HG03558 (cell line): ENCODE measurements around the gene RTKN2.

Source experiments
- ATAC-seq: cut with Tn5 transposase; IDR thresholded peaks from one replicate; pipeline ENCODE4 v1.9.1; 2021; ENCODE audit warnings: moderate number of reproducible peaks; ENCODE audit not compliant: unreplicated experiment; ENCODE audit errors: extremely low read depth

The RTKN2 gene

DNA sequence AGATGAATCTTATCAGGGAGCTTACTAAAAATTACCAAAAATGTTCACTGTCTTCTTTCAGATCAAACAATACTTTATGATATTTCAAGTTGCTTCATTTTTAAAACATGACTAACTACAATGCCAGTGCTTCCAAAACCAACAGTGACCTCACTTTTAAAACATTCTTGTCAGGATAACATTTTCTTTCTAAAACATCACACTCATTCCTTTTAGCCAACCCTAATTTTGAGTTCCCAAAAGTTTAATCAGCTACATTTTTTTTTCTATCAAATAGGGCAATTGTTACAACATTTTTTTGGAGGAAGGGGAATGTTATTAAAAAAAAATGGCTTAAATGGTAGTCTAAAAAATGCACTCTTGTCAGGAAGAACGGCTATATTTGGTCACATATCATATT, 37.3 kb downstream of the RTKN2 start:
- ATAC-seq, result no peak

DNA sequence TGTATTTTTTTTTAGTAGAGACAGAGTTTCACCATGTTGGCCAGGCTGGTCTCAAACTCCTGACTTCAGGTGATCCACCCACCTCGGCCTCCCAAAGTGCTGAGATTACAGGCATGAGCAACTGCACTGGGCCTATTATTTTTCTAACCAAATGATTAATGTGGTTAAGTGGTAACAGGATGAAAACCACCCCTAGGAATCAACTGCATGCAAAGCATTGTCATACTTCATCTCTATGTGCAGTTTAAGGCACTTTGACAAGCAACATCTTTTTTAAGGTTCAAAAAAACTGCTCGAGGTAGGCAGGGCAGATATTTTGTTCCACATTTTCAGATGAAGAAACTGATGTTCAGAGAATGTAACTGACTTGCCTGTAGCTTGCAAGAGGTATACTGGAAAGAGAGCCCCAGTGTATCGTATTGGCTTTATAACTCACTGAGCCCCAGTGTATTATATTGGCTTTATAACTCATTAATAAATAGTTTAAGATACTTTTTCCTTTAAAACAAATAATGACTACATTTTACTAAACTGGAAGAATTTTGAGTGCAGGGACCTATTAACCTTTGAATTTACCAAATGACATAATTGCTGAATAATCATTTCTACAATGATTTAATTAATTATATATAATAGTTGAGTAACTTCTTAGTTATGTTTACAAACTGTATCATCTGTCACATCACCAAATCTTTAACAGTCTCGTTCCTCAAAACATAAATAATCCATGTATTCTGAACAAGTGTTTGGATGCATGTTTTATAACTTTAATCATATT, 38.1 kb downstream of the RTKN2 start:
- ATAC-seq, result no peak

DNA sequence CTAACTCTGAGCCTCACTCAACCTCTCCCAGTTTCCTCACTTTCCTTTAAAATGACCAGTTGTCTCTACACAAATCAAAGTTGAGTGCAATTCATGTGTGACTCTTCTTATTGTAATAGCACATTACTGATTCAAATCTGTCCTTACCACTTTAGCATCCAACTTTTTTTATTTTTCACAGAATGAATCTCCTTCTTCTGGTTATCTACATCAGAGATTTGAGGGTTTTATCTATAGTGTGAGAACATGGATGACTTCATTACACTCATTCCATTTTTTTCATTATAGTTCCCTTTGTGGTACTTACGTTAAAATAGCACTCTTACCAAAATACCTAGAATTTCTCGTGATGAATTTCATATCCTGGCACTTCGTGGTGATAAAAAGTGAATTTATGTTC, 43.3 kb downstream of the RTKN2 start:
- no peak for ATAC-seq

DNA sequence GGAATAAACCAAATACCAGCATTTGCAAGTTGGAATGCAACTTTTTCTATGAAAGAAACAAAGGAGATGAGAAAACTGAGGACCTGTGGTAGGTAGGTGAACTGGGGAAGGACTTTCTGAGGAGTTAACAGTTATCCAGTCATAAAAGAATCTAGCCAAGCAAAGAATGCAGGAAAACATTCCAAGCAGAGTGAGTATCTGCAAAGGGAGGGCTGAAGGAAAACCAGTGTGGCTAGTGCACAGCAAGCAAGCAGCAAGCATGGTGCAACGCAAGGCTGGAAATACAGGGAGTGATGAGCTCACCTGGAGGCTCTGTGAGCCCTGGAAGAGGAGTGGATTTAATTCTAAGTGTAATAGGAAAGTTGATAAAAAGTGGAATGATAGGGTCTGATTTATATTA, 44.0 kb downstream of the RTKN2 start:
- ATAC-seq, result no peak

DNA sequence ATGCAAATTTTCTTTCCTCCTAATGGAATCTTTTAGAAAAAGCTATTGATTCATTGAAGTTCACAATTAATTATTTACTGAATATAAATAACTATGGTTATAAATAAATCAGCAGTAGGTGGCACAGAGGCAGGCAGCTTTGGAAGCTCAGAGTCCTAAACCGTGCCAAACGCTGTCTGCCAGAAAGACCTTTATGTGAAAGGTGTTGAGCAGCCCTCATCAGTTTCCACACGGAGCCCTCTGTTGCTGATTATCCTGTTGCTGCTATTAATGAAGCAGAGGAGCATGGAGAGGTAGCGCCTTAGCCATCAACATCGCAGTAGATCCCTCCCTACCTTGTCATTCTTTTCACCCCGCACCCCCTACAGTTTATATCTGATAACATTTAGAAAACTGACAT, 51.0 kb downstream of the RTKN2 start:
- no peak for ATAC-seq

DNA sequence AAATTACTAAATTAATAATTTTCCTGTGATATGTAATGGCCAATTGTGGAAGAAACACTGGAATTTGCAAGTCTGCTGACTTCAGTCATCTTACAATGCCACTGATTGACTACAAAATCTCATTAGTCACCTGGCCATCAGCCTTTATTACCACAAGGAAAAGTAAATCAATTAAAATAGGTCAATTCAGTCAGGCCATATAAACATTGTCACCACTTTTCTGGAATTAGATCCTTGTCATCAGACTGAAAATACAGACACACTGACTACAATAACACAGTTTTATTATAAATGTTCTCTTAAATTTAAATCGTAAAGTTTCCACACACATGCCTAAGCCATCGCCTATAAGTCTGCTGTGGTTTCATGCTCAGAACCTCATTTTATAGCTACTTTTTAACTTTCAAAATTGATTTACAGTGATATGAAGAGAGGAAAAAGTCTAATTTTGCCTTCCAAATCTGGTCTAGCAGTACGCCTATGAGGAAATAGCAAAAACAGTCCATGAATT, 54.2 kb downstream of the RTKN2 start:
- ATAC-seq, result no peak

DNA sequence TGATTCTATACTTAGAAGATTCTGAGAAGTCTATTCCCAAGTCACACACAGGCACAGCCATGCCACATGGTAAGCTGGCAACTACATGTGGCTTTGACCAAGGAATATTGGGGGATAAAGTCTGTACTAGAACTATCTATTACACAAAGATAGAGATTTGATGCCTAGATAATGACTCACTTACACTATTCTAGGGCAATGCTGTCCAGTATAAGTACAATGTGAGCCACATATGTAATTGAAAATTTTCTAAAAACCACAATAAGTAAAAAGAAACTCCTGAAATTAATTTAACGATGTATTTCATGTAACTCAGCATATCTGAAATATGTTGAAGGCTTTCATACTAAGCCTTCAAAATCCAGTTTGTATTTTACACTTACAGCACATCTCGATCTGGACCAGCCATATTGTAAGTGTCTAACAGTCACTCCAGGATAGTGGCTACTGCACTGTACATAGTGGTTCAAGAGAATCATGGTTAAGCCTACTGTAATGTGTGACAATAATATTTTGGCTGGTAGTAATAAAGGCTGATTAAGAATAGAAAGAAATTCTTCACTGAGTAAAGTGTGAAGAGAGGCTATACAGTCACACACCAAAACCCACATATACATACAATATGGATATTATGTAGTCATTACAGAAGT, 62.8 kb downstream of the RTKN2 start:
- ATAC-seq, result no peak

DNA sequence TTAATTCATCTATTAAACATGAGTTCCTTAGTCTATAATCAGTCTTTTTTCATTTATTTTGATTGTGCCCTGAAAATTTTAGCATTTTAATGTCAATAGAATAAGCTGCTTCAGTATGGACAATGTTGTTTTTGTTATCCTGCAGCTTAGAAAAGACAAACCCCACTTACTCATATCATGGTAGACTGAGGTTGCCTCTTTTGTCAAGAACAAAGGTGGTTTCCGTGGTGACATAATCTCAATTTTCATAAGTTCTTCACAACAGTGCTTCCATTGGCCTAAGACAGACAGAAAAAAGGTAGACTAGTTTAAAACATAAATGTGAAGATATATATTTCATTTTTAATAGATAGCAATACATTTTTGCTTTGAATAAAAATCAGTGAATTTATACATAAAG, 69.1 kb downstream of the RTKN2 start:
- ATAC-seq, result no peak

DNA sequence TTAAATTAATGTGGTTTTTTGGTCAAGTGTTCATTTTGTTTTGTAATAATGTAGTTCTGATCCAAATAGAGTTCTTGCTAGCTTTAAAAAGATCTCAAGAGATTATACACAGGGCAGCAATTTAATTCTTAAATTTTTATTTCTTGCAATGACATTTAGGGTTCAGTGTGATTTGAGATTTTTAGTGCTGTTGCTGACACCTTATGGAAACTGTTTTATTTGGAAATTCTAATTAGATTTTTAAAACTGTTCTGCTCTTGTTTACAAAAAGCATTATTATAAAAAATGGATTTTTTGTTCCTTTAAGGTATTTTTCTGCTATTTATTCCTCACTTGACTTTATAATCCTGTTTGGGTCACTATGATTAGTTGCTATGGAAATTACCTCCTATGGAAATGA, 72.1 kb downstream of the RTKN2 start:
- ATAC-seq, result no peak

DNA sequence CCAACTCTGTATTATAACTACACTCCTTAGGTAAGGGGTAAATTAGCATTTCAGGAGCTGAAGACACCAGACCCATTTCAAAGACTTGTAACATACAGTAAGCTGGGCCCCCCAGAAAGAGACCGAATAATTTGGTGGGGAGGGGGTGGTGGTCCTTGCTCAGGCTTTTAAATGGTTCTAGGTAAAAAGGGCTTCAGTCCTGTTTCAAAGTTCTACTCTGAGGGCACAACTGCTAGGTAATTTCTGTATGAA, 73.0 kb downstream of the RTKN2 start:
- no peak for ATAC-seq

DNA sequence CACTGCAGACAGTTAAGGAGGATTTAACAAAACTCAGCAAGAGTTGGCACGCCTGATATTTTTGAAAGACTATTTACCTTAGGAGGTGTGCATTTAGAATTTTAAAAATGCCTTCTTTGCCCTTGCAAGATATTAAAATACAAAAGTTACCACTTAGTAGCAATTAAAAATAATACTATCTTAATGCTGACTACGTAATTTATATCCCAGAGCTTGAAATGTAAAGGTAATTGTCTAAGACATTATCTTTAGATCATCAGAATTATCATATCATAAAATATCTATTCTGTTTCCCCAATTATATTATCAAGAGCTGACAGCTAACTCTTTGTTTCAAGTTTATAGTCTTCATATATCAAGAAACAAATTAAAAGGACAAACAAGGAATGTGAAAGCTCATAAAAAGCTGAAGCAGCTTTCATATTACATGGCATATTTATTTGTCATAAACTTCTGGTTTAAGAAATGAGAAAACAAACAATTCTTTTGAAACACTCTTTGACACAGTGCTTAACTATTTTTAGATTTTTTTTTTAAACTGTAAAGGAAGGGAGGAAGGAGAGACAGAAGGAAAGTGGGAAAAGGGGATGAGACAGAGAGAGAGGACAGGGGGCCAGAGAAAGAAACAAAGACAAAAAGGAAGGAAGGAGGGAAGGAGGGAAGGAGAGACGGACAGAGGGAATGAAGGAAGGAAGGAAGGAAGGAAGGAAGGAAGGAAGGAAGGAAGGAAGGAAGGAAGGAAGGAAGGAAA, 73.5 kb downstream of the RTKN2 start:
- no peak for ATAC-seq

DNA sequence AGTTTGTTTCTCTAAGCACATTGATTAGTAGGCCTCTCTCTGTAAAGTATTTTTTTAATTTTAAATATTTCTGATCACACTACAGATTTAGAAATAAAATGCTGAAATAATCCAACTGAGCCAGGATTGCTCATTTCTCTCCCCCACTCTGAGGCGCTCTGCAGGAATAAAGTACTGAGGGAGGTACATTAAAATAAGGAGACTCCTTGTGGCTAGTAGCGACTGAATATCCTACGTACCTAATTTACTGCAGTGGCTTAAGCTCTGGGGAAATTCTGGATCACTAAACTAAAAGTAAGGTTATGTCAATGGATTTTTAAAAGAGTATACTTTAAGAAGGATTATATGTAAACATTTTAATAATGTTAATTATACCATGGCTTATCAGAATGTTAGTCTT, 75.2 kb downstream of the RTKN2 start:
- no peak for ATAC-seq

DNA sequence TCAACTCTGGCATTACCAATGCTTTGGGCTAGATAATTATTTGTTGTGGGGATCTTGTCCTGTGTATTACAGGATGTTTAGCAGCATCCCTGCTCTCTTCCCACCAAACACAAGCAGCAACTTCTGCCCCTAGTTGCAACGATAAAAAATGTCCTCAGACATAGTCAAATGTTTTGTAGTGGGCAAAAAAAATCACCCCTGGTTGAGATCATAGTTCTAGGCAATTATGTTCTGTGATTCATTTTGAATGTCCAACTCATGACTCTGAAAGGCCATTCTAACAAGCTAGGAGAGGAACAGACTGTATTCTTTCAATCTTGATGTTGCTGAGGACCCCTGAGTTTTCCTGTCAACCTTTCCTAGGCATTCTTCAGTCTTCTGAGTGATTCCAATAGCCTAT, 79.5 kb downstream of the RTKN2 start:
- no peak for ATAC-seq

DNA sequence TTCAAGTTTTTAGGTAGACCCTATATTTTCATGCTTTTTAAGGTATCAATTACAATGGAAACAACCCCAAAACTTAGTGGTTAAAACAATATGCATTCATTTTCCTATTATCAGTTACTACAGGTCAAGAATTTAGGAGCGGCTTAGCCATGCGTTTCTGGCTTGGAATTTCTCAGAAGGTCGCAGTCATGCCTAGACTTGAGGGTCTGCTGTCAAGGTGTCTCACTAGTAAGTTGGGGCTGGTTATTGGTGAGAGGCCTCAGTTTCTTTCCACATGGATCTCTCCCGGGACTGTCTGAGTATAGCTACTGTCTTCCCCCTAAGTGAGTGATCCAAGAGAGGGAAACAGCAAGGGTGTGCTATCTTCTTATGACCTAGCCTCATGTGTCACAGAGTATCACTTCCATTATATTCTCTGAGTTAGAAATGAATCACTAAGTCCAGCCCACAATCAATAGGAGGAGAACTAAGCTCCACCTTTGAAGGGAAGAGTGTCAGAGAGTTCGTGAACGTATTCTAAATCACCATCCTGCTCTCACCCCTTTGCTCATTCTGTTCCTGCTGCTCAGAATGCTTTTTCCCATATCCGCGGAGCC, 80.5 kb downstream of the RTKN2 start:
- no peak for ATAC-seq

DNA sequence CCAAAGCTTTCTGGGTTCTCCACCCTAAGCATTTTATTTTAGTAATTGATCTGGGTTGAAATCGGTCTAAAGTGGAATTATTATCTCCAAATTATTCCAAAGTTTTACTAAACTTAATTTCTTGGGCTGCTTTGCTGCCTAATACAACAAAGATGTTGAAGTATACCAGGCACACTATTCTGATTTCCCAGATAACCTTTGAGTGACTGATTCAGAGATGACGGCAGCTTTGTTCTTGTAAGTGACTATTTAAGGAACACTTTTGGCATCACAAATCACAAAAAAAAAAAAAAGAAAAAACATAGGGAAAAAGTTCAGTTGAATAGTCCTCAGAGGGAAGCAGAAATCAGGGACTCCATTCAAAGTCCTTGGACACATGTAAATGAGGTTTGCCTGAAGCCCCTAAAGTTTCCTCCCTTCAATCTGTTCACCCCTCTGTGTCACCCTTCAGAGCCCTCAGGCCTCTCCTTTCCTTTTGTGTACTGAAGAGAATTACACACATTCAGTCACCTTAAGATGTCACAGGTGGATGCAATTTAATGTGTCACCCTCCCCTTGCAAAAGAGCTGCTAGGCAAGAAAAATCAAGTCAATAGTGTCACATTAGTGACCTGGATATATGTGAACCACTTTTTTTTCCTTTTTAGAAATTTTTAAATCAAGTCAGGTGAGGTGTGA, 81.5 kb downstream of the RTKN2 start:
- ATAC-seq, result no peak

DNA sequence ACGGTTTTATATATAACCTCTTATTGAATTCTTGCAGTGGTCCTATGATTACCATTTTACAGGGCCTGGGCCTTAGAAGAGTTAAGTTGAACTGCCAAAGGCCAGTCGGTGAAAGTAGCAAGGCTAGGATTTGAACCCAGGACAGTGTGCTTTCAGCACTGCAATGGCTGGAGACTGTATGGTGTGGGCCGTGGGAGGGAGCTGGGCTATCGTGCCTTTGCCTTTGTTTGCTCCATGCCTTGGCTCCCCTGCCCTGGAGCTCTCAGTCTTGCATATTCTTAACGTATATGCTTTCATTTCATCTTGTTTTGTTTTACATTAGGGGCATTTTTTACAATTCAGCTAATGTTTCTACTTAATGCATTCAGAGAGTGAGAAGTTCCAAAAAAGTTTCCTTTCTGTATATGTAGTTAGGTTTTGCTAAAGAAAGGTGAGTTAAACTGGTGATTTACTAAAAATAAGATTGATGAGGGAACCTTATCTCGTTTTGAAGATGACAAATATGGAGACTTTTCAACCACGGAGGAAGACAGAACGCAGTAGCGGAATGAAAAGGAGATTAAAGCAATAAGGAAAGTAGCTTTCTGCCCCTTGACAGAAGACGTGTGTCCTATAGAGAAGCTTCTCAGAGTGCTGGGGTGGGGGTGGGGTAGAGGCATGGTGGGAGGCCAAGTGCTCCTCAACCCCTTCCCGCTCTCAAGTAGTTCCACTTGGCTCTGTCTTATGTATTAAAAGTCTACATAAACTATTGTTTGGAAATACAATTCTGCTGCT, 82.5 kb downstream of the RTKN2 start:
- ATAC-seq, result no peak

DNA sequence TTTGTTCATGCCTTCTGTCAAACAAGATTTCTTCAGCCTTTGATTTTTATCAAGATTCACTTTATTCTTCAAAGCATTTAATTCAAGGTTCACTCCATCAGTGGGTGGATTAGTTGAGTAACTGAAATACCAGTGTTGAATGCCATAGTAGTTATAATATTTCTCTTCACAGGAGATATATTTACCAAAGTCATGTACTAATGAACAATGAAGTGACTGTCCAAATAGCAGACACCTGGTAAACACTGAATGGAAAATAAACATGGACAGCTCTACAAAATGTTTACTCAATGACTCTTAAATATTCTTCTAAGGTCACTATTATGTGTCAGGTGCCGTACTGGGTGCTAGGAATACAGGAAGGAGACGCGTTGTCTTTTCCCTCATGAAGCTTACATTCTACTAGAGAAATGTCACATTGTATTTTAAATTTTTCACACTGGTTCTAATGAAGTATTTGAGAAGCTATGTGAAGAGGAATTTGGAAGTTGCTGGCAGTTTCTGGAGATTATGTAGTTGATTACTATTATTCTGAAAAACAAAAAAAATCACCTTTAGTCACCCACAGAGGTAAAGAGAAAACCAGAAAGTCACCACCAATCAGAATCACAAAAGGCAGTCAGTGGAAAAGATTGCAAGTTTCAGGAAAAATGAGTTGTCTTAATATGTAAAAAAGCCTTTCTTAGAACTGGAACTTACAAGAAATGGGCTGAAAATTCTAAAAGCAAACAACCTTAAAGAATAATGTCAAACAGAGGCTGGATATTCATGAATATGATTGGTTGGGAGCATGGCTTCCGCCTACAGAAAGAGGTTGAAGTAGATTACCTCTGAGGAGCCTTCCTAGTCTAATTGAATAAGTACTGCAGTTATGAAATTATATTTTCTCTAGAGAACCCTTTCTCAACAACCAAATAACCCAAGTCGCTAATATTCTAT, 84.5 kb downstream of the RTKN2 start:
- no peak for ATAC-seq

DNA sequence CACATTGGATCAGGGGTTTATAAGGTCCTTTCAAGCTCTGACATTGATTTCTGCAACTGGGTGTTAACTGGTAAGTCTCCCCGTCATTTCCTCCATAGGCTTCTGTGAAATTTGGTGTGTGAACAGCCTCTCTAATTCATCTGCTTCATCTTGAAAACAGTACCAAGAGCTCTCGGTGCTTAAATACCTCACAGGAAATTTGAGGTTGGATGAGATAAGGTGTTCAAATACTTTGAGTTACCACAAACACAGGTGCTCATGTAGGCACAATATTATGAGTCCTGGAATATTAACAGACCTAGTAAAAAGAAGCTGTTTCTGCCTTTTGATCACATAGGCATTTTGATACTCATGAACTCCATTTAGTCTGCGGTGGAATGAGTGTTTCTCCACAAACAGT, 85.2 kb downstream of the RTKN2 start:
- peak; percentile 61 for ATAC-seq

DNA sequence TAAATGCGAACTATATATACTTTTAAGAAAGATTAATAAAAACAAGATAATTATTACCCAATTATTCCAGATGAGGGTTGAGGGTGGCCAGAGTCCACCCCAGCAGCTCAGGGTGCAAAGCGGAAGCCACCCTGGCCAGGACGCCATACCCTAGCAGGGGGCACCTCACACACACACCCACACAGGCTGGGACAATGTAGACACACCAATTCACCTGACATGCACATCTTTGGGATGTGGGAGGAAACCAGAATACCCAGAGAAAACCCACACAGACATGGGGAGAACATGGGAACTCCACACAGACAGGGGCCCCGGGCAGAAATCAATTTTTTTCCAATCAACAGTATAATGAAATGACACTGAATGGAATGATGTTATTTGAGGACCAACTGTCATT, 86.0 kb downstream of the RTKN2 start:
- ATAC-seq, result no peak
